GM13976 (cell line): ENCODE measurements around the gene KCNQ1.

Source experiments
- DNase-seq: peaks from one replicate; pipeline ENCODE4 v3.0.0; 2012; ENCODE audit warnings: low spot score
- in situ Hi-C: fragments of 300-500 bp; cut with MboI; formaldehyde crosslinking; loops from one replicate; pipeline ENCODE4 v1.12.0; 2022; ENCODE audit warnings: low sequenced_read_pairs, mixed read lengths, inconsistent platforms; ENCODE audit not compliant: unreplicated experiment
- TF ChIP-seq, protein P1 (sequence below): IDR thresholded peaks from 2 replicates; pipeline ENCODE4 v1.5.1; 2012; ENCODE audit warnings: borderline replicate concordance, mild to moderate bottlenecking; ENCODE audit not compliant: insufficient read depth; ENCODE audit errors: extremely low read depth, missing control alignments, control extremely low read depth

Gene KCNQ1

DNA sequence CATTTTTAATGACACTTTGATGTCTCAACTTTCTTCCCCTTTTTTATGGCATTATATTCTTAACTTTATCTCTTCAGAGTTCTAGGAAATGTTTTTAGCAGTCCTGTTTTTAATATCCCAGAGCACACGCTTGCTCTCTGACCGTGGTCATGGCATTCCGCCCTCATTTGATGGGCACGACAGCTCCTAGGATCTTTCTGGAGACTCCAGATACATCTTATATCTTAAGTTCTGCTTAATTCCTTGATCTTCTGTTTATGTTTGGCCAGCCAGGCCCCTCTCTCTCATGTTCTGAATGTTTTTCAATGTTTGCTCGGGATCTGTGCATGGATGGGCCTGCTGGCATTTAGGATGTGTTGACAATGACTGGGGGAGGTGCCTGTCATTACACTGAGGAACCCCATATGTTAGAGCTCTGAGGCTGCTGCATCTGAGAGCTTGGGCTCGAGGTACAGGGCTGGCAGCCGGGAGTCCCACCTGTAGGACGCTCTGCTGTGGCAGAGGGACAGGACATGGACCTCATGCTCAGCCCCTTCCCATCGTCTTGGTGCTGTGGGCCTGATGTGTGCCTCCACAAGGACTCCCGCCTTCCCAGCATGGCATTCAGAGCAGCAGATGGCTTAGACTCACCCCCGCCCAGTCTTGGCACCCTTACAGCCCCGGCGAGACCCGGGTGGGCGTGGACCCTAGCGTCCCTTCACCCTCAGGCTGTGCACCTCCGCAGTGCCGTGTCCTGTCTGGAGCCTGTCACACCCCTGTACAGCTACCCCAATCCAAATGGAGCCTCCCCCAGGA is 365.8 kb downstream of the KCNQ1 start:
- TF ChIP-seq, protein P1, sequence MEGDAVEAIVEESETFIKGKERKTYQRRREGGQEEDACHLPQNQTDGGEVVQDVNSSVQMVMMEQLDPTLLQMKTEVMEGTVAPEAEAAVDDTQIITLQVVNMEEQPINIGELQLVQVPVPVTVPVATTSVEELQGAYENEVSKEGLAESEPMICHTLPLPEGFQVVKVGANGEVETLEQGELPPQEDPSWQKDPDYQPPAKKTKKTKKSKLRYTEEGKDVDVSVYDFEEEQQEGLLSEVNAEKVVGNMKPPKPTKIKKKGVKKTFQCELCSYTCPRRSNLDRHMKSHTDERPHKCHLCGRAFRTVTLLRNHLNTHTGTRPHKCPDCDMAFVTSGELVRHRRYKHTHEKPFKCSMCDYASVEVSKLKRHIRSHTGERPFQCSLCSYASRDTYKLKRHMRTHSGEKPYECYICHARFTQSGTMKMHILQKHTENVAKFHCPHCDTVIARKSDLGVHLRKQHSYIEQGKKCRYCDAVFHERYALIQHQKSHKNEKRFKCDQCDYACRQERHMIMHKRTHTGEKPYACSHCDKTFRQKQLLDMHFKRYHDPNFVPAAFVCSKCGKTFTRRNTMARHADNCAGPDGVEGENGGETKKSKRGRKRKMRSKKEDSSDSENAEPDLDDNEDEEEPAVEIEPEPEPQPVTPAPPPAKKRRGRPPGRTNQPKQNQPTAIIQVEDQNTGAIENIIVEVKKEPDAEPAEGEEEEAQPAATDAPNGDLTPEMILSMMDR, result no peak
- in situ Hi-C loops, result no loop called here
- DNase-seq, result no peak

GRCh38 chr11:2811206-2812091 is 366.6 kb downstream of the KCNQ1 start:
- TF ChIP-seq, protein P1, result no peak
- in situ Hi-C loops, result no loop called here
- no peak for DNase-seq

GRCh38 chr11:2812371-2812991 is 367.7 kb downstream of the KCNQ1 start:
- no peak for DNase-seq
- TF ChIP-seq, protein P1, result no peak
- in situ Hi-C loops, result no loop called here

DNA sequence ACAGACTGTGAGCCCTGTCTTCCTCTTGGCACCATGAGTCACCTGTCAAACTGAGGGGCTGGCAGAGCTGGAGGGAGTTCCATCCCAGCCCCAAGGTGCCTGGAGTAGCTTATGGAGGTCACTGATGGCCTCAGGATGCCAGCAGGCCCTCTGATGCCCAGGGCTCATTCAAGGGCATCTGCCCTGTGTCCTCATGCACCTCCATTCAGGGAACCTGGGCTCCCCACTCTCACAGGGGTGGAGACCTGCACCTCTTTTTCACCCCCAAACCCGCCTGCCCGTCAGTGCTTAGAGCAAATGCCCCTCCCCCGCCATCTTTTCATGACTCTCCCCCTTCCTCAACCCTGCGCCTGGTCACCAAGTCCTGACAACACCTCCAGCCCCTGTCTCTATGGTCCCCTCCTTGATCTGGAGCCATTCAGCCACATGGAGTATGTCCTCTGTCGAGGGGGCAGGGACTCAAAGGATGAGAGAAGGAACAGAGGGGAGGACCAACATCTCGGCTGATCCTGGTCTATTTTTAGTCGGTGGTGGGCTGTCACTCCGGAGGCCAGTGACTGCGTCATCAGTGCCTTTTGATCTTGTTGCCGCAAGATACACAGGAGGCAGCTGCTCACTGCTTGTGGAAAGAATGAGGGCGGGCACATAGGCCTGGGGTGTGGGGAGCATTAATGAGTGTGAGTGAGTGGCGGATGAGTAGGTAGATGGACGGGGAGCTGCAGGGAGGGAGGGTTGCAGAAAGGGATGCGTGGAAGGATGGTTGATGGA is 368.5 kb downstream of the KCNQ1 start:
- DNase-seq, result no peak
- TF ChIP-seq, protein P1, result no peak
- in situ Hi-C loops, result no loop called here

DNA sequence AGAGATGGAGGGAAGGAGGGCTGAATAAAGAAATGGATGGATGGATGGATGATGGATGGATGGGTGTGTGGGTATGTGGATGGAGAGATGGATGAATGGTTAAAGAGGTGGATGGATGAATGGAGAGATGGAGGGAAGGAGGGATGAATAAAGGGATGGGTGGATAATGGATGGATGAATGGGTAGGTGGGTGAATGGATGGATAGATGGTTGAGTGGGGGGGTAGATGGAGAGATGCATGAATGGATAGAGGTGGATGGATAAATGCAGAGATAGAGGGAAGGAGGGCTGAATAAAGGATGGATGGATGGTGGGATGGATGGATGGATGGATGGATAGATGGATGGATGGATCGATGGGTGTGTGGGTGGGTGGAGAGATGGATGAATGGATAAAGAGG is 369.2 kb downstream of the KCNQ1 start:
- DNase-seq, result no peak
- TF ChIP-seq, protein P1, result no peak
- in situ Hi-C loops, result no loop called here

- TF ChIP-seq, protein P1, result no peak
- DNase-seq, result no peak
- in situ Hi-C loops, result no loop called here
These were observed 369.9 kb downstream of the KCNQ1 start for GRCh38 chr11:2814751-2815150.
